GM18870 (cell line): ENCODE results near the gene KHSRP.

Experiments
- ATAC-seq: cut with Tn5 transposase; IDR thresholded peaks from one replicate; pipeline ENCODE4 v1.9.1; 2021; ENCODE audit warnings: moderate library complexity; ENCODE audit not compliant: unreplicated experiment

Gene KHSRP

DNA sequence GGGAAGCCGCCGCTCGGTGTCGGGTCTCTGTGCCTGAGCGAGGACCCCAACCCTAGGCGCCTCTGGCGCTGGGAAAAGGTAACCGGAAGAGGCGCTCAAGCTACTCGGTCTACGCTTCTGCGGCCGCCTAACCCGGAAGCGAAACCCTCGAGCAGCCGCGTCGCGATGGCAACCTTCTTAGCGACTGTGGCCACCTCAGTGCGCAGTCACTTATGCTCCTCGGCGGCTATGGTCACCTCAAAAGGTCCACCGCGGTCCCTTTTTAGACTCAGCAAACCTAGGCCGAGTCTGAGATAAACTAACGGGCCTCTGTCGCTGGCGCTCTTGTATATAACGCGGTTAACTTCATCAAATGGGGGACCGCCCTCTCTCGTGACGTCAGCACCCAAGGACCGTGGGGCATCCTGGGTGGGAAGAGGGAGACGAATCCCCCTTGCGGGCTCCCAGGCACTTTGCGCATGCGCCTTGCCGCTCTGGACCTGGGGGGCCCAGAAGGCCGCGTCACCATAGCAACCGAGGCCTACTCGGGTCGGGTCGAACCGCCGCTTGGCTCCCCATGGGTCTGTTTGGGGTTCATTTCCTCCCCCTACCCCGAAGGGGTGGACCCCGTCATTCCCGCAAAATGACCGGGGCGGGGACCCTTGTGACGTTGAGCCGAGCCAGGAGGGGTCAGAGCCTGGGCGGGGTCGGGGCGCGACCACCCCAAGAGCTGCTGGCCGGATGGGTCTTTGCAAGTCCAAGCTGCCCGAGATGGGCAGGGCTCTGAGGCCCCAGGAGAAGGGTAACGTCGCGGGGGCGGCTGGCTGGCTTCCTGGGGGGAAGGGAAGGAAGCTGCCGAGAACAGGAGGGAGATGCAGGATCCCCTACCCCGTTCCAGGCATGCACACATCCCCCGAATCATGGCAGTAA, 31.3 kb downstream of the KHSRP start, which contains the start of gene GTF2F1:
TSS of gene GTF2F1 (minus strand) at position 91 of the 909 bp plus-strand sequence. CDS start 169 bp downstream, outside the sequence.
- ATAC-seq: peak; percentile 67

DNA sequence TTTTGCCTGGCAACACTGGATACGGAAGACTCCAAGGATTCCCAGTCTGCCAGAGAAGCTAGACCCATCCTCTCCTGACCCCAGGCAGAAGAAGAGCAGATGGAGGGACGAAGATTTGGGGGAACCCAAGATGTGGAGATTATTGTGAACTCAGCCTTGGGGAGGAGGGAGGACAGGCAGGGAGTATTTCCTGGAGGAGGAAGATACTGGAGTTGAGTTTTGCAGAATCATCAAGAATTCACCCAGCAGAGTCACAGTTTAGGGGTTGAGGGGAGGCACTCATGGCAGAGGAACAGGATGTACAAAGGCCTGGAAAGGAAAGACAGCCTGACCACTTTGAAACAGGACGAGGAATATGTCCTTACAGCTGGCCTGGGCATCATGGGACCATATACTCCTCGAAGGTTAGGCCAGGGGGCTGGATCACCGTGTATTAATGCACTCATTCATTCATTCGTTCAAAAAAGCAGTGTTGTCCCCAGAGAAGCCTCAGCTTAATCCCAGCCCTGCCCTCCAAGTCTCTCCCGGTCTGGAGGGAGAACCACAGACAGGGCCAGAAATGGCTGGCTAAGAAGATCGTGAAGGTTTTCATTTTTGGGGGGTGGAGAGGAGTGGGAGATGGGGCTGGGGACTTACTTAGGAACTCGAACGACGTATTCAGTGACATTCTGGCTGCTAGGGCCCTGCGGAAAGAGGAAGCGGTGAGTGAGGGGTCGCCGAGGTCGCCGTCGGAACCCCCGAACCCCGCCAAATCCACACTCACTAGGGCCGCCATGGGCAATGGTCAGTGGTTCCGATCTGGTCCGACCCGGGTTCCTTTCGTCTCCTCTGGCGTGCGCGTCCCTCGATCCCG, 32.2 kb downstream of the KHSRP start:
- peak; percentile 24 for ATAC-seq

DNA sequence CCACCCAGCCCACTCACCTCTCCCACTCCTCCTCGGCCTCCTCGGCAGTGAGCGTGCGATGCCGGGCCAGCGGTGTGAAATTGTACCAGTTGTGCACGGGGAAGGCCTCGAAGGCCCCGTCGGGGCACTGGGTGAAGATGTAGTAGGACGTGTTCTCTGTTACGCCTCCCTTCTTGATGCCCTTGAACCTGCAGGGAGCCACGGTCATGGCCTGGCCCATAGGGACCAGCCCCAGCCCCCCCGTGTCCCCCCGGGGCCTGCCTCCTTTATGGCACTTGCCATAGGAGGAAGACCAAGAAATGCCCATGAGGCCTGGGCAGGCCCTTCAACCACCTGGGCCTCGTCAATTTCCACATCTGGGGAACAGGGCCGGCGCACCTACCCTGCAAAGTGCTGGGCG, 37.2 kb downstream of the KHSRP start:
- ATAC-seq: no peak

DNA sequence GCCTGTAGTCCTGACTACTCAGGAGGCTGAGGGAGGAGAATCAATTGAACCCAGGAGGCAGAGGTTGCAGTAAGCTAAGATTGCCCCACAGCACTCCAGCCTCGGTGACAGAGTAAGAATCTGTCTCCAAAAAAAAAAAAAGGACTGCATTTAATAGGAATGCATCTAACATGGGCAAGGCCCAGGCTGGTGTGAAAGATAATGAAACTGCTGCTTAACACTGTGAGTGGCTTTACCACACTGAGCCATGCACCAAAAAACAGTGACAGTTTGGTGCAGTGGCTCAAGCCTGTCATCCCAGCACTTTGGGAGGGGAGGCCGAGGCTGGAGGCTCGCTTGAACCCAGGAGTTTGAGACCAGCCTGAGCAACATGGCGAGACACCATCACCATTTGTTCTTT, 40.2 kb downstream of the KHSRP start:
- no peak for ATAC-seq

DNA sequence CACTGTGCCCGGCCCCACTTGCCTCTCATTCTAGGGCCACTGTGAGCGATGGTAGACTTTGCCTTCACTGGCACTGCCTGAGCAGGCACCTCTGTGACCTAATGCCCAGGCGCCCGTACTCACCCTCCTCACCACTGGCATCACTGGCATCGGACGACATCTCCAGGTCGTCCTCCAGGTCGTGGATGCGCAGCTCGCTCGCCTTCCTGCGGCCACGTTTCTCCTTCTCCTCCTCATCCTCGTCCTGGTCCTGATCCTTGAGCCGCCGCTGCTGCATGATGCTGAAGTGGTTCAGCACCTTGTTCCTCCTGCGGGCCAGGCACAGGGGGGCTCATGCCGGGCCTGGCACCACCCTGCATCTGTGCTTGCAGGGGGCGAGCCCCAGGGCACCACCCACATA, 41.4 kb downstream of the KHSRP start:
- ATAC-seq: no peak

DNA sequence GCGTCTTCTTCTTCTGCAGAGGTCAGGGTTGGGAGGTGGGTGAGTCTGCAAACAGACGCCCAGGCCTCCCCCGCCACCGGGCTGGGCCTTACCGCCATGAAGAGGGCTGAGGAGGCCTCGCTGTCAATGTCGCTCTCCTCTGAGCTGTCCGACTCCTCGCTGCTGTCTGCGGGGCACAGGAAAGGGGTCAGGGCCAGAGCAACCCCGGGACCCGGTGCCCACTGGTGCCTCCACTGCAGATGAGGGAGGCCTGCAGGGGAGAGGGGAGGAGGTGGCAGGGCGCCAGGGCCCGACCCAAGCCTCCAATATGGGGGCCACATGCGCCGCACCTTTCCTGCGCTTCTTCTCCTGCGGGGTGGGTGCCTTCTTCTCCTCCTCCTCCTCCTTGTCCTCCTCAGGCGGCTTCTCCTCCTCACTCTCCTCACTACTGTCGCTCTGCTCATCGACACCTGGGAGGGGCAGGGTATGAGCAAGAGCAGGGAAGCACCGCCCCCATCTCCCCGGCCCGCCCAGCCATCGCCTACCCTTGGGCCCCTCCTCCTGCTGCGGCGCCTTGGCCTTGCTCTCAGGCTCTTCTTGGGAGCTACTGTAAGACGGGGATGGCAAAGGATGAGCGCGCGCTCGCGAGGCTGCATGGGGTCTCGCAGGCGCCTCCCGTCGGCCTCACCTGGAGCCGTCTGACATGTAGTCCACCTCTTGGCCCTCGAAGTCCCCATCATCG, 43.4 kb downstream of the KHSRP start:
- no peak for ATAC-seq

DNA sequence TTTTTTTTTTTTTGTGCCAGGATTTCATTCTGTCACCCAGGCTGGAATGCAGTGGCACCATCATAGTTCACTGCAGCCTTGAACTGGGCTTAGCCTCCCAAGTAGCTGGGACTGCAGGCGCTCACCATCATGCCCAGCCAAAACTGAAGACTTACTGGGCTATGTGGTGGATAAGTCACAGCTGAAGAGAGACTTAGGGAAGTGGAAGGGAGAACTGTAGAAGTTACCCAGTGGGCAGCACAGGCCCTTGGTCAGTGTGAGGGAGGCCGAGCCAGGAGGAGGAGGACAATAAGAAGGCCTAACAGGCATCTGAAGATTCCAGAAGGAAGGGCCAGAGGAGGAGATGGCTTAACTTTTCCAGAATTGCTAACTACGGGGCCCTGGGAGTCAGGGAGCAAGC, 44.9 kb downstream of the KHSRP start:
- no peak for ATAC-seq

DNA sequence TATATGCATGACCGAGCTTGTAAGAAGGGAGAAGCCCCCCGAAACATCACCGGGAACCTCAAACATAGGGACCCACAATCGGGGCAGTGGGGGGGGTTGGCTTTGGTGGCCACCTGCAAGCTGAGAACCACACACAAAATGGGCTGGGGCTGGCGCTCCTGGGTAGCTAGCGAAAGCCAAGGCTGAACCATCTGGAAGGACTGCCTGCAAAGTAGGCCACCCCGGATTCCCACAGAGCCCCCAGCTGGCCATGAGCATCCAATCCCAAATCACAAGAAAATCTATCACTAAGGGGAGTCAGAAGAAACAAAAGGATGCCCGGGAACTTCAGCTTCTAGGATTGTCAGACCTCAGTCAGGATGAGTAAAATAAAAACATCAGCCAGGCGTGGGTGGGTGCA, 46.1 kb downstream of the KHSRP start:
- no peak for ATAC-seq

DNA sequence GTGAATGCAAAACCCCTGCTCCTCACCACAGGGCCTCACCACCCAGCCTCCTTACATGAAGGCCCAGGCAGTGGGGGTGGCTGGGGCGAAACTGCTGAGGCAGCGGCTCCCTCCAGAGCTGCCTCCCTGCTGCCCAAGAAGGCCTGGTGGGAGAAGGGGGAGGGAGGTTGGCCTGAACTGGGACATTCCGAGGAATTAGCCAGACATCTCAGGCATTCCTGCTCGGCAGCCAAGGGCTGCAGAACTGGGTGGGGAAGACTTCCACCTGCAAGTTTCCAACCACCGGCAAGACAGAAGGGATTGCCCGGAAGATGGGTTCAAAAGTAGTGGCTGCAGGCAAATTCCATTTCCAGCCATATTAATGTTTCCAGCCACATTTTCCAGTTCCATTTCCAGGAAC, 46.6 kb downstream of the KHSRP start:
- no peak for ATAC-seq

DNA sequence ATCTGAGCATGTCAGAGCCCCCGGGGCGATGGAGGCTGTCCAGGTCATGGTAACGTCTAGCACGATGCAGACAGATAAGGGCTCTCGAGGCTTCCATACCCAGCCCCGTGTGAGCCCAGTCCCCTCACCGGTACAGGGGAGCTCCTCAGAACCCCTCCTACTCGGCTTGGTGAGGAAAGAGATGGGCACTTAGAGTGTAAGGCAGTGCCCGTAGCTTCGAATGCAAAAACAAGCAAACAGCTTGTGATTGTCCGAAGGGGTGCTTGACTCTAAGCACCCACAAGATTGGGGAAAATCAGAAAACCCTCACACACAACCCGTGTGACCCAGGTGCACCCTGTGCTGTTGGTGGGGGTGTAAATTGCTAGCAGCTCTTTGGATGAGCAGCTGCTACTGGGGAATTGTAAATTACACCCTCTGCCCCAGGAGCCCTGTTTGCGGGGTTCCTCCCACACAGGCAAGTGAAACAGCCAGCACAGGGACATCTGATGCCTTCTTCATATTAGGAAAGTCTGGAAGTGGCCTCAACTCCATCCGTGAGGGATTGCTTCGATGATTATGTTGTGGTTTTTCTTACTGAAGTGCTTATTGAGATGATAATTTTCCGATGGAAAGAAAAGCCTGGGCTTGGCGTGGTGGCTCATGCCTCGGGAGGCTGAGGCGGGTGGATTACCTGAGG, 48.0 kb downstream of the KHSRP start:
- ATAC-seq: no peak

DNA sequence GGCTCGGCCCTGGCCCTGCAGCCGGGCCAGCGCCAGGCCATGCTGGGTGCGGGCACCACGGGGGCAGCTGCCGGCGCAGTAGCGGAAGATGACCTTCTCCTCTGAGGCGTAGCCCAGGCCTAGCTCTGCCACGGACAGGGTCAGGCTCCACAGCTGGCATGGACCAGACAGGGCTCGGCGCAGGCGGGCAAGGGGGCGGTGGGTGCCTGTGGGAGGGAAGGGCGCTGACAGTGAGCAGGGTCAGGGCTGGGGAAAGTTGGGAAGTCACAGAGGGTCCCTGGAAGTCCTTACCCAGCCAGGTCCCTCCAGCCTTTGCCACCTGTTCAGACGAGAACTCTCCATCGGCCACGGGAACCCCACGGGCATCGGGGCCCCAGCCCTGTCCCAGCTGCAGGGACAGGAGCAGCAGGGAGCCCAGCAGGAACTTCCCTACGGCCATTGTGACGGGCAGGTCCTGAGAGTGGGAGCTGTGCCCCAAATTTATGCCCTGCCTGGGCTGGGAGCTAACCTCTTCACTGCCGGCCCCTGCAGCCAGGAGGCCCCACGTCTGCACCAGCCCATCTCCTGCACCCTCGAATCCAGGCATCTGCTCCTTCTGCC, 49.1 kb downstream of the KHSRP start, which contains the start of gene PSPN:
TSS of gene PSPN (minus strand) at position 523 of the 600 bp plus-strand sequence. CDS start at position 439, 84 bp downstream.
- ATAC-seq: no peak

DNA sequence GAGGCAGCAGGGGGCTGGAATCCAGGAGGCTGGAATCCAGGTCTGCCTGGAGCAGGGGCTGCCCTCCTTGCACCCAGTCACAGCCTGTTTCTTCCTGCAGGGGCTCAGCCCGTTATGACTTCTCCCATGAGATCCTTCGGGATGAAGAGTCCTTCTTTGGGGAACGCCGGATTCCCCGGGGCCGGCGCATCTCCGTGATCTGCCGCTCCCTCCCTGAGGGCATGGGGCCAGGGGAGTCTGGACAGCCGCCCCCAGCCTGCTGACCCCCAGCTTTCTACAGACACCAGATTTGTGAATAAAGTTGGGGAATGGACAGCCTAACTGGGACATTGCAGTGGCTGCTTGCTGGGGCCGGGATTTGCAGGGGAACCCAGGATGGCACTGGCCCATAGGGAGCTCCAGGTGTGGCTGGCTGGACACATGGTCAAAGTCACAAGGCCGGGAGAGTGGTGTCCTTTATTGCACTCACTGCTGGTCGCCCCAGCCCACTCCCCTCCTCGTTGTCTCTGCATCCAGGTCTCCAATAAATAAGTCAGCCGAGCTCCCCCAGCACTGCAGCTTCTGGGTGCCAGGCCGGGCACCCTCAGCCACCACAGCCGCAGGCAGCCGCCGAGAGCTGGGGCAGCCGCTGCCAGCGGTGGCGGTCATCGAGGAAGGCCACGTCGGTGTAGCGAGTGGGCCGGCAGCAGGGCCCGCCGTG, 49.8 kb downstream of the KHSRP start:
- ATAC-seq: no peak

DNA sequence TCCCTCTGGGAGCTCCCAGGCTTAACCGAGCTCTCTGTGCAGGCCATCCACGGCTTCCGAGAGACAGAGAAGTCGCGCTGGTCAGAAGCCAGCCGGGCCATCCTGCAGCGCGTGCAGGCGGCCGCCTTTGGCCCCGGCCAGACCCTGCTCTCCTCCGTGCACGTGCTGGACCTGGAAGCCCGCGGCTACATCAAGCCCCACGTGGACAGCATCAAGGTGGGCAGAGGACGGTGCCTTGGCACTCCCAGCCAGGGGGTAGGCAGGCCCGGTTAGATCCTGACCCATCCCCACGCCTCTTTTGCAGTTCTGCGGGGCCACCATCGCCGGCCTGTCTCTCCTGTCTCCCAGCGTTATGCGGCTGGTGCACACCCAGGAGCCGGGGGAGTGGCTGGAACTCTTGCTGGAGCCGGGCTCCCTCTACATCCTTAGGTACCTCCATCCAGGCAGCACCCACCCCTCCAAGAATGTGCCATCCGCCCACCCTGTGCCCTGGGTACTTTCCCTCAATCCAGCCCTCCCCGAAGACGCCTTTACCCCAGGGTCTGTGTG, 50.4 kb downstream of the KHSRP start:
- no peak for ATAC-seq

DNA sequence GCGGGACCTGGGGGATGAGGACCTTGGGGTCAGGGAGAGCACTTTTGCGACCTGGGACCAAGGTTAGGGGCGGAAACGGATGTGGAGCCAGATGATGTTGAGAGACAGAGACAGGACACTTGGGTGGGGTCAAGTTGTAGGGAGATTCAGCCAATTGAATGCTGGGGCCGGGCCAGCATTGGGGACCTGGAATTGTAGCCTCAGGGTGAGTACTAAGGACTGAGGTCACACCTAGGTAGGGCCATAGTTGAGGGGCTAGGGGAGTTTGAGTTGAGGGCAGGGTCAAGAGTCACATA, 50.9 kb downstream of the KHSRP start:
- ATAC-seq: no peak

DNA sequence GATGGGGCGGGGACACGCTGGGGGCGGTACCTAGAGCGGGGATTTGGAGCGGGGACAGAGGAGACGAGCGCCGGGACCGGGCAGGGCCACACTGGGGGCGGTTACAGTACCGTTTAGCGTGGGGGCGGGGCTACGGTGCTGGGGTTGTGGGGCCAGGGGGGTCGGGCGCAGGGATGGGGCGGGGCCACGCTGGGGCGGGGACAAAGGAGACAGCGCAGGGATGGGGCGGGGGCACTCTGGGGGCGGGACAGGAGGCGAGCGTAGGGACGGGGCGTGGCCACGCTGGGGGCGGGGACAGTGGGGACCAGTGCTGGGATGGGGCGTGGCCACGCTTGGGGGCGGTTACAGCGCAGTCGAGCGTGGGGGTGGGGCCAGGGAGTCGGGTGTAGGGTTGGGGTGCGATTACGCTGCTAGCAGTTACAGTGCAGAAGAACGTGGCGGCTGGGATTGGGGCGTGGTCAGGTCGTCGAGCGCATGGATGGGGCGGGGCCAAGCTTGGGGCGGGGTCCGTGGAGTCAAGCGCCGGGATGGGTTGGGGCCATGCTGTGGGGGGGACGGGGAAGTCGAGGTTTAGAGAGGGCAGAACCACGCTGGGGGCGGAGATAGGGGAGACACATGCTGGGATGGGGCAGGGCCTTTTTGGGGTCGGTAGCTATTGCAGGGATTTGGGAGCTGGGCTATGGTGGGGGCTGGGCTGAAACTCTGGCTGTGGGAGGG, 51.4 kb downstream of the KHSRP start:
- no peak for ATAC-seq

DNA sequence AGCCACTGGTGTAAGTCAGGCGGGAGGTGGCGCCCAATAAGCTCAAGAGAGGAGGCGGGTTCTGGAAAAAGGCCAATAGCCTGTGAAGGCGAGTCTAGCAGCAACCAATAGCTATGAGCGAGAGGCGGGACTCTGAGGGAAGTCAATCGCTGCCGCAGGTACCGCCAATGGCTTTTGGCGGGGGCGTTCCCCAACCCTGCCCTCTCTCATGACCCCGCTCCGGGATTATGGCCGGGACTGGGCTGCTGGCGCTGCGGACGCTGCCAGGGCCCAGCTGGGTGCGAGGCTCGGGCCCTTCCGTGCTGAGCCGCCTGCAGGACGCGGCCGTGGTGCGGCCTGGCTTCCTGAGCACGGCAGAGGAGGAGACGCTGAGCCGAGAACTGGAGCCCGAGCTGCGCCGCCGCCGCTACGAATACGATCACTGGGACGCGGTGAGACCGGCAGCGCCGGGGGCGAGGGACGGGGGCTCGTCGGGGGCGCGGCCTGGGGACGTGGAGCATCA, 52.0 kb downstream of the KHSRP start, which contains the start of gene ALKBH7:
TSS of gene ALKBH7 (plus strand) at position 201 of the 502 bp plus-strand sequence. CDS start at position 228, 27 bp downstream.
- ATAC-seq: peak; percentile 86

DNA sequence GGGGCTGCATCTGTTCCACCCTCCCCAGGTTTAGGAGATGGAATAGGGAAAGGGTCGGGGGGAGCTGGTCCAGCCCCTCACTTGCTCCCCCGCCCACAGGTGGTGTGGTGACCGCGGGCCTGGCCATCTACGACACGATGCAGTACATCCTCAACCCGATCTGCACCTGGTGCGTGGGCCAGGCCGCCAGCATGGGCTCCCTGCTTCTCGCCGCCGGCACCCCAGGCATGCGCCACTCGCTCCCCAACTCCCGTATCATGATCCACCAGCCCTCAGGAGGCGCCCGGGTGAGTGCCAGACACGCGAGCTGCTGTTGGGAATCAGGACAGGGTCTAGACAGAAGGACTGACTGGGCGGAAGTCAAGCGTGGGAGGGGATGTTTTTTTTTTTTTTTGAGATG, 60.3 kb downstream of the KHSRP start:
- ATAC-seq: no peak
